ENCODE data around the gene HCN2. TPM values are rescaled to one million over a fixed set of nuclear protein-coding genes. Genes with fewer than 3 reads are reported as not detected.

Gene HCN2
- total and polyA plus RNA-seq, 9 of the 15 experiments (the other 6 are each of a cell fraction or from before 2014, with no cell fraction given) = 0.29 to 4.2 (median 0.82) TPM; not detected in 2

DNA sequence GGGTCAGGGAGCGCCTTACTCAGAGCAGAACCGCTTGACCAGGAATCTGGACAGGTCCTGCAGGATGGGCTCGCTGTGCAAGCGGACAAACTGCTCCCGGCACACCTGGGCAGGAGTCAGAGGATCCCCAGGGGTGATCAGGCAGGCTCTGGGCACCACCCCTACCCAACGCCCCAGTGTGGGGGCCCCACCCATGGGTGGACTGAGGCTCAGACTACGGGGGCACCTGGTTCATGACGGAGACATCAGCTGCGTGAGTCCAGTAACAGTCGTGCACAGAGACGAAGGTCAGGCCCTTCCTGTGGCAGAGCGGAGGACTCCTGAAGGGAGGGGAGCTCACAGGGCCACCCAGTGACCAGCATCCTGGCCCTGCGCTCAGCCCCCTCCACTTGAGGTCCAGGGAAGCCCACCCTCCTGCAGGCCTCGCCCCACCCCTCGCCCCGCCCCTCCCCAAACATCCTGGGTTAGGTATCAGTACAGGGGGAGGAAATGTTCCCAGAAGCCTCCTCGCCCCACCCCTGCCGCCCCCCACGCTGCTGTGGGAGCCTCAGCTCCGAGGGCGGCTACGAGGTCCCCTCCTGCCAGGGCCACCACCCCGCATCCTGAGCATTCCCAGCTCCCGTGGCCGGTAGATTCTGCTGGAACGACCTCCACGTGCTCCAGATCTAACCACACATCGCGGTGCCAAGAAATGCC is 28.0 kb downstream of the HCN2 start:
- Histone ChIP-seq H3K36me3 (ENCODE audit: control insufficient read depth, insufficient read depth, low read length) (peaks cover 73% of the 10 kb centered on the region; the same call in 2 of the 3 replicates), H3K27ac (ENCODE audit: extremely low read depth, low read depth, low read length) (no peak overlapping the region), H3K4me2 (ENCODE audit: insufficient read depth, low read length) (no peak overlapping the region), H3K79me2 (ENCODE audit: control insufficient read depth, insufficient read depth, low read length) (no peaks in the 10 kb centered on the region), H3K27me3 (ENCODE audit: control insufficient read depth in 2 of 2, insufficient read depth in 2 of 2, low read length in 2 of 2) (no peaks in the 10 kb centered on the region), H2AFZ (ENCODE audit: low read depth, low read length) (no peak overlapping the region), H3K9me1 (ENCODE audit: control insufficient read depth, insufficient read depth, low read length) (no peaks in the 10 kb centered on the region), H3K9me3 (replicated peaks; ENCODE audit: control insufficient read depth, insufficient read depth, low read depth, low read length) (no peaks in the 10 kb centered on the region; the same call in 1 of the 2 replicates), H3K4me3 (no peak overlapping the region), H3K9ac (ENCODE audit: insufficient read depth in 1 of 2, low read depth in 2 of 2, low read length in 2 of 2) (no peak overlapping the region), H4K20me1 (replicated peaks; ENCODE audit: control insufficient read depth, insufficient read depth, low read length) (no peaks in the 10 kb centered on the region), H3K4me1 (replicated peaks in 1 of 2; ENCODE audit: control insufficient read depth in 2 of 2, insufficient read depth in 2 of 2, low read length in 2 of 2) (peaks cover 0 to 15% of the 10 kb centered on the region in 2 experiments; a peak in 2 of 5 replicates)
- POLR2A ChIA-PET = no interaction called here
- TF ChIP-seq MXI1 (IDR thresholded peaks at IDR 0.05; ENCODE audit: low read depth, low read length) (no peak), ZNF384 (IDR thresholded peaks at IDR 0.05; ENCODE audit: low read depth, low read length) (no peak), EHMT2 (IDR thresholded peaks at IDR 0.05) (no peak), POLR2G (IDR thresholded peaks at IDR 0.05; ENCODE audit: low read depth, low read length) (0 out of 2 replicates have a peak, but pooled peaks have one; percentile 2)
- ATAC-seq = no peak
- no peak for DNase-seq (ENCODE audit: extremely low read depth in 1 of 4, low spot score in 3 of 4)
- 97% methylated on average over 14 of the region's 29 CpGs for WGBS (ENCODE audit: insufficient coverage, low coverage, missing lambda C conversion rate)
- CTCF ChIA-PET (ENCODE audit: low intra/inter-chr PET ratio) = no interaction called here
- FAIRE-seq = no peak
- BruUV-seq (replicated peaks) = no TSS peak
- in situ Hi-C loops (cut with MboI) = no loop called here
- intact Hi-C loops (cut with micrococcal nuclease) = no loop called here

DNA sequence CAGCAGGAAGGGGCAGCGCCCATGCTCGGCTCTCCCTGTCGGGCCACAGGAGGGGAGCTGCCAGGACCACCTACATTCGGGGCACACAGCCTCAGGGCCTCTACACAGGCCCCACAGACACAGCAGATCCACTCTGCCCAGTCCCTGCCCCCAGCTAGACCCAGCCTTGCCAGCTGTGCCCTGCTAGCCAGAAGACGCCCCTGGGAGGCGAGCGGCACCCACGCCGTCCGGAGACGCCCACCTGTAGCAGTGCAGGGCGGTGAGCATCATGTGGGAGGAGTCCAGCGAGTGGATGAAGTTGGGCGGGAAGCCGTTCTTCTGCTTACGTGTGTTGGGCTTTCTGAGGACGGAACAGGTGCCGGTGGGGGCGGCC is 28.6 kb downstream of the HCN2 start:
- H3K27me3 ChIP-seq (ENCODE audit: control insufficient read depth in 2 of 2, insufficient read depth in 2 of 2, low read length in 2 of 2) = no peaks in the 10 kb centered on the region
- in situ Hi-C loops (cut with MboI) = no loop called here
- ChIA-PET POLR2A (no interaction called here), CTCF (ENCODE audit: low intra/inter-chr PET ratio) (no interaction called here)
- no peak overlapping the region; a peak in 1 of 4 replicates for H3K9ac ChIP-seq (ENCODE audit: insufficient read depth in 1 of 2, low read depth in 2 of 2, low read length in 2 of 2)
- ATAC-seq (no peak), FAIRE-seq (no peak), DNase-seq (ENCODE audit: extremely low read depth in 1 of 4, low spot score in 3 of 4) (no peak)
- TF ChIP-seq POLR2G (IDR thresholded peaks at IDR 0.05; ENCODE audit: low read depth, low read length) = 0 out of 2 replicates have a peak, but pooled peaks have one; percentile 41
- no peak for TF ChIP-seq CHD1 (IDR thresholded peaks at IDR 0.05; ENCODE audit: low read length)
- H3K4me1 ChIP-seq (replicated peaks in 1 of 2; ENCODE audit: control insufficient read depth in 2 of 2, insufficient read depth in 2 of 2, low read length in 2 of 2) = peaks cover 0 to 11% of the 10 kb centered on the region in 2 experiments; a peak in 2 of 5 replicates
- no peaks in the 10 kb centered on the region; the same call in 1 of the 2 replicates for H3K9me3 ChIP-seq (replicated peaks; ENCODE audit: control insufficient read depth, insufficient read depth, low read depth, low read length)
- BruUV-seq (replicated peaks) = no TSS peak
- 98% methylated on average over 18 of the region's 19 CpGs for WGBS (ENCODE audit: insufficient coverage, low coverage, missing lambda C conversion rate)
- no peak overlapping the region for H3K27ac ChIP-seq (ENCODE audit: extremely low read depth, low read depth, low read length)
- intact Hi-C loops (cut with micrococcal nuclease) = no loop called here
- no peaks in the 10 kb centered on the region for H3K9me1 ChIP-seq (ENCODE audit: control insufficient read depth, insufficient read depth, low read length)
- H3K79me2 ChIP-seq (ENCODE audit: control insufficient read depth, insufficient read depth, low read length) = no peaks in the 10 kb centered on the region
- H2AFZ ChIP-seq (ENCODE audit: low read depth, low read length) = no peak overlapping the region
- H4K20me1 ChIP-seq (replicated peaks; ENCODE audit: control insufficient read depth, insufficient read depth, low read length) = no peaks in the 10 kb centered on the region
- H3K4me2 ChIP-seq (ENCODE audit: insufficient read depth, low read length) = no peak overlapping the region
- peaks cover 73% of the 10 kb centered on the region; the same call in 2 of the 3 replicates for H3K36me3 ChIP-seq (ENCODE audit: control insufficient read depth, insufficient read depth, low read length)
- no peak overlapping the region for H3K4me3 ChIP-seq
